ENCODE results near the gene SLITRK3.

The SLITRK3 gene

DNA sequence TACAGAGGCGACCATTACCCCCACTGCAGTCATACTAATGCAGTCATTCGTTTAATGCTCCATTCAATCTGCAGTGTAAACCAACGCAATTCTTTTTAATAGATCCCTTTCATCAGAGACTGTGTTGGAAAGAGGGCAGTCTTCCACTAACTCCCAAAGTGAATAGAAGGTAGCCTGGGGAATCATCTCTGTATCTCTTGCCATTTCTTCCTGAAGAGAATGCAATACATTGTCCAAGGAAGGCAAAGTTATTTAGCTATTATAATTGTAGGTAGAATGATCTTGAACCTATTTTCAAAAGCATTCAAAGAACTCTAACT is 1.3 kb upstream of the SLITRK3 start:
- TF ChIP-seq, protein P1, sequence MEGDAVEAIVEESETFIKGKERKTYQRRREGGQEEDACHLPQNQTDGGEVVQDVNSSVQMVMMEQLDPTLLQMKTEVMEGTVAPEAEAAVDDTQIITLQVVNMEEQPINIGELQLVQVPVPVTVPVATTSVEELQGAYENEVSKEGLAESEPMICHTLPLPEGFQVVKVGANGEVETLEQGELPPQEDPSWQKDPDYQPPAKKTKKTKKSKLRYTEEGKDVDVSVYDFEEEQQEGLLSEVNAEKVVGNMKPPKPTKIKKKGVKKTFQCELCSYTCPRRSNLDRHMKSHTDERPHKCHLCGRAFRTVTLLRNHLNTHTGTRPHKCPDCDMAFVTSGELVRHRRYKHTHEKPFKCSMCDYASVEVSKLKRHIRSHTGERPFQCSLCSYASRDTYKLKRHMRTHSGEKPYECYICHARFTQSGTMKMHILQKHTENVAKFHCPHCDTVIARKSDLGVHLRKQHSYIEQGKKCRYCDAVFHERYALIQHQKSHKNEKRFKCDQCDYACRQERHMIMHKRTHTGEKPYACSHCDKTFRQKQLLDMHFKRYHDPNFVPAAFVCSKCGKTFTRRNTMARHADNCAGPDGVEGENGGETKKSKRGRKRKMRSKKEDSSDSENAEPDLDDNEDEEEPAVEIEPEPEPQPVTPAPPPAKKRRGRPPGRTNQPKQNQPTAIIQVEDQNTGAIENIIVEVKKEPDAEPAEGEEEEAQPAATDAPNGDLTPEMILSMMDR (IDR thresholded peaks at IDR 0.05; ENCODE audit: low read depth, low read length, missing control alignments): no peak
- DNase-seq (ENCODE audit: extremely low read depth, low read depth): no peak
- no peak overlapping the region for H3K4me3 ChIP-seq (replicated peaks; ENCODE audit: low read depth, low read length)

DNA sequence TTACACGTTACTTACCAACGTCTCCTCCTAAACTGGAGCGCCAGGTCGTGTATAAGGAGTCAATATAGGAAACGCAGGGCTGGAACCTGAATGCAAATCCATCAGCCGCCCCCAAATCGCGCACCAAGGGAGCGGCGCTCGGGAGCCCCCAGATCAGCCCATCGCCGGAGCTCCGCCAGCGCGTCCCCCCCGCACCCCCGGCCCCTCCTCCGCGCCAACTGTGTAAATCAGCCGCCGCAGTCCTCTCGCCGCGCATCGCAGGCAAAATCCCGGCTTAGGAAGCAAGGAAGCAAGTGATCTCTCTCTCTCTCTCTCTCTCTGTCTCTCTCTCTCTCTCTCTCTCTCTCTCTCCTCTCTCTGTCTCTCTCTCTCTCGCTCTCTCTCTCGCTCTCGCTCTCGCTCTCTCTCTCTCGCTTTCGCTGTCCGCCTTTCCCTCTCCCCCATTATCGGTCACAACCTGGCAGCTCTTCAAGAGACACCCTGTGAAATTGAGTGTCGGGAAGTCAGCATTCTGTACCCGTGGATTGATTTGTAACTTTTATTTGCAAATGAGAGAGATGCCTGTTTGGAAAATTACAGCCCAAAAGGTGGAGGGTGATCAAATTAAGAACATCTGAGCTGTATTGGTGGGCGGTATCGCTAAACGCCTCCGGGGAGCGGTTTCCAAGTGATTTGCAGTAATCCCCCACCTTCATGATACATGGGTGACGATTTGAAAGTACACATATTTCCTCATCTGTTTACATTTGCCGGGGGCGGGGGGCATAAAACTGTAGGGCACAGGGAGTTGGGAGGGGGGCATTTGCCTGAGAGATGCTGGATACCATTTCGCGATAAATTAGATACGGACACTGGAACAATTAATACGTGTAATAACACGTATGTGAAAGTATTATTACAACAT is 645 bp upstream of the SLITRK3 start:
- DNase-seq (ENCODE audit: extremely low read depth, low read depth): no peak

DNA sequence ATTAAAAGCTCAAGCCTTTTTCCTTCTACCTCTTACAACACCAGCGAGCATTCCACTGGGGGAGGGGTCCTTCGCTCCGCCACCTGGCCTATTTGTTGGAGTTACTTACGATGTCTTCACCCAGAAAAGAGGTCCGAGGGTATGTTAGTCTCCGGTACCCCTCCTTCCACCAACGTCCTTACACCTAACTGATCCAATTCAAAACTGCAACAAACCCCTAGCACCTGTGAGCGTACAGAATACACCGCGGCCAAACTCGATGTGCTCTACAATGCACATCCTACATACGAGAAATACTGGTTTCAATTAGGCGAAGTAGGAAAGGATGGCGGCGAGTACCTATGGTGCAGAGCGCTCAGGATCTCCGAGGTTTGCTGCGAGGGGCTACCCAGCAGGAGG is 944 bp downstream of the SLITRK3 start:
- no peak for DNase-seq (ENCODE audit: extremely low read depth, low read depth)
- H3K4me3 ChIP-seq (replicated peaks; ENCODE audit: low read depth, low read length): no peak overlapping the region
- TF ChIP-seq, protein P1 (IDR thresholded peaks at IDR 0.05; ENCODE audit: low read depth, low read length, missing control alignments): no peak

More for the DNA sequence above, 645 bp upstream of the SLITRK3 start:
- H3K4me3 ChIP-seq (replicated peaks; ENCODE audit: low read depth, low read length): 0 out of 2 replicates have a peak overlapping the region, but pooled peaks have one; percentile 9
- TF ChIP-seq, protein P1 (IDR thresholded peaks at IDR 0.05; ENCODE audit: low read depth, low read length, missing control alignments): no peak

GRCh38 chr3:165194511-165195240 is 1.5 kb downstream of the SLITRK3 start:
- DNase-seq (ENCODE audit: extremely low read depth, low read depth): no peak
- no peak overlapping the region for H3K4me3 ChIP-seq (replicated peaks; ENCODE audit: low read depth, low read length)
- TF ChIP-seq, protein P1 (IDR thresholded peaks at IDR 0.05; ENCODE audit: low read depth, low read length, missing control alignments): no peak

- no peak for DNase-seq (ENCODE audit: extremely low read depth, low read depth)
- H3K4me3 ChIP-seq (replicated peaks; ENCODE audit: low read depth, low read length): no peak overlapping the region
- TF ChIP-seq, protein P1 (IDR thresholded peaks at IDR 0.05; ENCODE audit: low read depth, low read length, missing control alignments): no peak
These were observed 2.6 kb downstream of the SLITRK3 start for GRCh38 chr3:165193366-165194254.

GRCh38 chr3:165192610-165193192 is 3.5 kb downstream of the SLITRK3 start:
- TF ChIP-seq, protein P1 (IDR thresholded peaks at IDR 0.05; ENCODE audit: low read depth, low read length, missing control alignments): no peak
- H3K4me3 ChIP-seq (replicated peaks; ENCODE audit: low read depth, low read length): no peak overlapping the region
- DNase-seq (ENCODE audit: extremely low read depth, low read depth): no peak

Data from HFF-Myc (cell line).